Measurements from ENCODE around the gene MAL.

MAL gene

GRCh38 chr2:95047629-95048510 is 22.4 kb downstream of the MAL start:
- DNase-seq (ENCODE audit: low read depth in 1 of 2, low spot score in 1 of 2) = no peak

- DNase-seq (ENCODE audit: low read depth in 1 of 2, low spot score in 1 of 2) = no peak
Observed at GRCh38 chr2:95048825-95049682, 23.5 kb downstream of the MAL start.

DNA sequence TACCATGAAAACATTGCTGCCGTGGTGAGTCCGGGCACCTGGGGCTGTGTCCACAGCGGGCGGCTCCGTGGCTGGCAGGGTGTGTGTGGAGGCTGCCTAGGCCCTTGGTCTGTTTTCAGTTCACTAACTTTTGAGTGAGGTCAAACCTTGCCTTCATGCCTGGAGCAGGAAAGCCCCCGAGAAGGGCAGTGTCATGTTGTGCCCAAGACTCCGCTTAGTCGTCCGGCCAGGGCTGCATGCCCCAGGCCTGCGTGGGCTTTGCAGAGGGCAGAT is 24.1 kb downstream of the MAL start:
- no peak for DNase-seq (ENCODE audit: low read depth in 1 of 2, low spot score in 1 of 2)

- DNase-seq (ENCODE audit: low read depth in 1 of 2, low spot score in 1 of 2) = no peak
Observed at GRCh38 chr2:95049961-95050360, 24.5 kb downstream of the MAL start.

GRCh38 chr2:95050385-95051300 is 25.1 kb downstream of the MAL start:
- no peak for DNase-seq (ENCODE audit: low read depth in 1 of 2, low spot score in 1 of 2)

- no peak for DNase-seq (ENCODE audit: low read depth in 1 of 2, low spot score in 1 of 2)
Observed at GRCh38 chr2:95051626-95052025, 26.1 kb downstream of the MAL start.

DNA sequence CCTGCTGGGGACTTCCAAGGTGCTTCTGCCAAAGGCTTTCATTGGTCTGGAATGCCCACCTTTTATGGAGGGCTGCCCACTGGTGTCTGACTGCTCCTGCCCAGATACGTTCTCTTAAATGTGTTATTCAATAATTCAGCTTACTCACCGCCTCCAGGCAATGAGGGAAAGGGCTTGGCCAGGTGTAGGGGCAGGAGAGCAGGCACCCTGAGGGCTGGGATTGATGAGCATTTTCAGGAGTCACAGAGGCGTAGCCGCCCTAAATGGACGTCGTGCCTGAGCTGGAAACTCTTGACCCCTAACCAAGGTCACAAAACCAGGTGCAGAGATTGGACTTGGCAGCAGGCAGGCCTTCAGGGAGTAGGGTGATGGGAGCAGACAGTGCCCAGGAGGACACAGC is 26.8 kb downstream of the MAL start:
- DNase-seq (ENCODE audit: low read depth in 1 of 2, low spot score in 1 of 2) = no peak

DNA sequence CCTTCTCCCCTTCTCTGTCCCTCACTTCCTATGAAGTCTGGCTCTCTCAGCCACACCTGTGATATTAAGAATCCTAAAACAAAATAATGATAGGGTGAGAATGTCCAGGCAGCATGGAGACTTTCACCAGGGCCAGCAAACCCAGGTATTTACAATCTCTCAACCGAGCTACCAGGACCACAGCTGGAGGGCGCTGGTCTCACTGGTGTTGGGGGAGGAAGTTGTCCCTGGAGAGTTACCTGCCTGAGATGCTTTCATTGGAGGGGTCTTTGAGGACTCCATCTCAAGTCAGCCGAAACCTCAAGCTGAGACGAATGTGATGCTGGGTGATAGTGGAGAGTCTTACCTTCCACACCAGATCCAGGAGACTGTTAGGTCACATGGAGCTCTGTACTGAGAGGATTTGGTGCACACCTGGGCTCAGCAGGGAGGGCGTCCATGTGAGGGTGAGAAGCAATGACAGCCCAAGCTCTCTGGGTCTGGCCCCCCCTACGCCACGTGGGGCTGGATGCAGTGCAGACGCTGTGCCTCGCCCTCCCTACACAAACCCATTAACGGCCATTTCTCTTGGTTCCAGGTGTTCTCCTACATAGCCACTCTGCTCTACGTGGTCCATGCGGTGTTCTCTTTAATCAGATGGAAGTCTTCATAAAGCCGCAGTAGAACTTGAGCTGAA is 27.4 kb downstream of the MAL start:
- DNase-seq (ENCODE audit: low read depth in 1 of 2, low spot score in 1 of 2) = no peak

DNA sequence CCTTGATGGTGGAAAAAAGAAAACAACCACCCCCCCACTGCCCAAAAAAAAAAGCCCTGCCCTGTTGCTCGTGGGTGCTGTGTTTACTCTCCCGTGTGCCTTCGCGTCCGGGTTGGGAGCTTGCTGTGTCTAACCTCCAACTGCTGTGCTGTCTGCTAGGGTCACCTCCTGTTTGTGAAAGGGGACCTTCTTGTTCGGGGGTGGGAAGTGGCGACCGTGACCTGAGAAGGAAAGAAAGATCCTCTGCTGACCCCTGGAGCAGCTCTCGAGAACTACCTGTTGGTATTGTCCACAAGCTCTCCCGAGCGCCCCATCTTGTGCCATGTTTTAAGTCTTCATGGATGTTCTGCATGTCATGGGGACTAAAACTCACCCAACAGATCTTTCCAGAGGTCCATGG is 28.0 kb downstream of the MAL start:
- DNase-seq (ENCODE audit: low read depth in 1 of 2, low spot score in 1 of 2) = no peak

- DNase-seq (ENCODE audit: low read depth in 1 of 2, low spot score in 1 of 2) = no peak
Observed at GRCh38 chr2:95054016-95054415, 28.5 kb downstream of the MAL start.

DNA sequence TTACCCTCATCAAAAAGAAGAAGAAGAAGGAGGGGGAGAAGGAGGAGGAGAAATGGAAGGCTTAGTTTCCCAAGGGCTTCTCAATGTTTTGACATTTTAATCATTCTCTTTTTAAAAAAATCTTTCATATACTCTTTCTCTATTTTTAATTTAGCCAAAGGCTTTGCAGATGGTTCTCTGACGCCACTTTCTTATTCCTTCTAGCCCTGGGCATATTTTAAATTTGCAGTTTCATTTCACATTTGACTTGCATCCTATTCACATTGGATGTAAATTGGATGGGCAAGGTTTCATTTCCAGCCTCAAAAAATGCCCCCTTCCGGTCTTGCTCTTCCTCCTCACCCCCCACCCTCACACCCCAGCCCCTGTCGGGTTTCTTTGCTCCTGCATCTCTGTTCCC is 29.8 kb downstream of the MAL start:
- DNase-seq (ENCODE audit: low read depth in 1 of 2, low spot score in 1 of 2) = no peak

DNA sequence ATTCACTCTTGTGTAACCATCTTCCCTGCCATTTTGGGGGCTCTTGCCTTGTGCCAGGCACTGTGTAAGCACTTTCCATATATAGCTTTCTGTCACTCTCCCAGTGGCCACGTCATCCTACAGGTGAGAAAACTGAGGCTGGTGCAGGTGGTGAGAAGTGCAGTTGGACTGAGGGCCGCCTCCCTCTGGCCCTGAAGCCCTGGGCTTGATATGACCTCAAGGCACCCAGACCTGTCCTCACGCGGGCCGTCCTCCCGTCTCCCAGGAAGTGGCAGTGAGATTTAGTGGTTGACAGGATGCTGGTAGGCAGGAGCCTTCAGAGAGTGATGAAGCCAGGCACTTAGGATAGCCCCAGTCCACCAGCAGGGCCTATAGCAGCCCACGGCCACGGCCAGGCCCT is 30.5 kb downstream of the MAL start:
- DNase-seq (ENCODE audit: low read depth in 1 of 2, low spot score in 1 of 2) = no peak

GRCh38 chr2:95056461-95057459 is 31.3 kb downstream of the MAL start:
- no peak for DNase-seq (ENCODE audit: low read depth in 1 of 2, low spot score in 1 of 2)

DNA sequence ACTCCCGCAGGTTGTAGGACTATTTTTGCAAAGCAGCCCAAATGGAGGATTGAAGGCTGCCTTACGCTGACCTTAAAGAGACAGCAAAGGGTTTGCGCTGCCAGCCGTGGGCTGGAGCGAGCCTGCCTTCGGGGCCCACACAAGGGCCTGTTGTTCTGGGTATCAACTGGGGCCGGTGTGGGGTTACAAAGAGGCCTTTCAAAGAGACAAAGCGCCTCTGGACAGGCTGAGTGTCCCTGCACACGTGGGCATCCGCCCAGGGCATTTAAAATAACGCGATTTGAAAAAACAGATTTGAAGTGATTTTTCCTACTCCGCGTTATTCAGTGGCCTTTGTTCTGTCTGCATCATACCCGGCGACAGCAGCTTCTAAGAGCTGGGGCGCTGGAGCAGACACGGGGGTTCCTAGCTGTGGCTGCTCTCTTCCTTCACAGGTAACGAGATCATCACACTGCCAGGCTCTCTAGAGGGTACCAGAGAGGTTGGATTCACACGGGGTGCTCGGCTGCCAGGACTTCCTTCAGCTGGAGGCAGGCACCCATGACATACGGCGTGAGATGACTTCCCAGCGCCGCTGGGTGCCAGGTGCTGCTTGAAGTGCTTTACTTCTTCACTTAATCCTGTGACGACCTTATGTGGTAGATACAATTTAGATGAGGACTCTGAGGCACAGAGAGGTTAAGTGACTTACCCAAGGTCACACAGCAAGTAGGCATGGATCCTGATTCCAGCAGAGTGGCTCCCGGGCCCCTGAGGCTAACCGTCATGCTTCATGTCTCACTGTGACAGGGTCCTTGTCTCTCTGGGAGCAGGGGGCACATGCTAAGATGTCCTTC is 32.2 kb downstream of the MAL start:
- DNase-seq (ENCODE audit: low read depth in 1 of 2, low spot score in 1 of 2) = no peak

DNA sequence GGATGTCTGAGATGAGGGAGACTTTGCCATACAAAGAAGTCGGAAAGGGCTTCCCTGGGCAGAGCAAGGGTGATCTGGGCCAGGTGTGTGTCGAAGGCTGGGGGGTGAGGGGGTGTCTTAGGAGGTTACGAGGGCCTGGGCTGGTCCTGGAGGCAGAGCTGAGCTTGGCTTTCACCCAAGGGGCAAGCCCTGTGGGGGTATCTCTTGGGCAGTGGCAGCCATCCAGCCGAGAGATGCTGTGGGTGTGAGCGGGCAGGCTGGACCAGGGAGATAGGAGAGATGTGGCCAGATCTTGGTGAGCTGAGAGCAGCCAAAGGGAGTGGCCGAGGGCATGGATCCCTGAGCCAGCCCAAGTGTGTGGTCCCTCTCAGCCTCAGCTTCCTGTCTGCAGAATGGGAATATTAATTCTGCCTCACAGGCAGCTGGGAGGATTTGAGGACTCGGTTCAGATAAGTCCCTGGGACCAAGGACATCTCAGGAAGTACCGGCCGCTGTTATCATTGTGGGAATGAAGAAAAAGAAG is 33.0 kb downstream of the MAL start:
- no peak for DNase-seq (ENCODE audit: low read depth in 1 of 2, low spot score in 1 of 2)

DNA sequence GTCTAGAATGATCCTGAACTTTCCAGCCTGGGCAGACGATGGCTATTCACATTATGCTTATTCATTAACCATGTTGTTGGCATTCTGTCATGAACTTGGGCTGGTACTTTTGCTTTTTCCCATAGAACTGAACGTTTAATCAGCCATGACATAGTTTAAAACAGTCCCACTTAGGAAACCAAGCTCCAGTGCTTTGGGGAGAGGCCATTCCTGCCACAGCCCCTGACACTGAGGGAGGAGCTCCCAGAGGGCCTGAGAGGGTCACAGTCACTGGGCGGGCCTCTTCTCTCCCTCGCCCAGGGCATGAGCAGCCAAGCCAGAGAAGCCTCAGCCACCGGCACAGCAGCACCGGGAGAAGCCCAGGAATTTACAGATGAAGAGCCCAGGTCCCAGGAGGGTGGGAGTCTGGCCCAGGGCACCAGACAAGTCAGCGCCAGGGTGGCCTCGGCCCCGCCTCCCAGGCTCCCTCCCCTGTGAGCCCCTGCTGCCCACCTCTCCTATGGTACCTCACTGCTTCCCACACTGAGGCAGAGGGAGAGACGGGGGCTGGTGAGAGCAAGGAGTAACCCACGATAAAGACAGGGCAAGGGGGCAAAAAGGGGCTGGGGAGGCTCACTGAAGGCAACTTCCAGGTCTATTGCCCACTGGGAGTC is 33.6 kb downstream of the MAL start:
- DNase-seq (ENCODE audit: low read depth in 1 of 2, low spot score in 1 of 2) = no peak

DNA sequence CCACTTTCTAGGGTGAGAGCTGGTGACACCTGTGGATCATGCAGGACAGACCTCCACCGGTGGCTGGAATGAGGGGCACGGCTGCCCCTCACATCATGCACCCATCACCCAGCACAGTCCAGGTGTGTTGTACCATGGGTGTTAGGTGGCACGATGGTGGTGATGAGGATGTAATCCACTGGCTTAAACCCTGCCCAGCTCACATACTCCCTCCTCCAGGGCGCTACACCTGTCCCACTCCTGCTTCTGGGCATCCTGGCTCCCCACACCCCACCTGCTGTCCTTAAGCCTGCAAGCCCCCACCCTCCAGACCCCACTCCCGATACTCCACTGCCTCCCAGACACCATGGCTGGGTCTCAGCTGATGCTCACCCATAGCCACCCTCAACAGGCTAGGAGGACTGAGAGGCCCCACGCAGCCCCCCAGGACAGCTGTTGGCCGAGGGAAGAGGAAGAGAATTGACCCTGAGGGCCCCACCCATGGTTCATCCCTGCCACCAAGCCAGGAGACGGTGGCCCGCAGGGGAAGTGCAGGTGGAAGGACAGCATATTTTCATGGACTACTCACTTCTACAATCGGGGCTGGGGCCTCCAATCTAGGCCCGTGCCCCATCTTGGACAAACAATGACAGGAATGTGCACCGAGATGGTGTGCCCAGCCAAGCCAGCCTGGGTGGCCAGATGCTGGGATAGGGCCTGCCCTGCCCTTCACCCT is 34.3 kb downstream of the MAL start:
- DNase-seq (ENCODE audit: low read depth in 1 of 2, low spot score in 1 of 2) = no peak
